GM19025 (cell line): ENCODE measurements around the gene CPEB3.

ENCODE experiments used
- ATAC-seq: cut with Tn5 transposase; IDR thresholded peaks from one replicate; pipeline ENCODE4 v1.9.1; 2021; ENCODE audit warnings: mild to moderate bottlenecking, low read depth, moderate library complexity; ENCODE audit not compliant: unreplicated experiment

Gene CPEB3

DNA sequence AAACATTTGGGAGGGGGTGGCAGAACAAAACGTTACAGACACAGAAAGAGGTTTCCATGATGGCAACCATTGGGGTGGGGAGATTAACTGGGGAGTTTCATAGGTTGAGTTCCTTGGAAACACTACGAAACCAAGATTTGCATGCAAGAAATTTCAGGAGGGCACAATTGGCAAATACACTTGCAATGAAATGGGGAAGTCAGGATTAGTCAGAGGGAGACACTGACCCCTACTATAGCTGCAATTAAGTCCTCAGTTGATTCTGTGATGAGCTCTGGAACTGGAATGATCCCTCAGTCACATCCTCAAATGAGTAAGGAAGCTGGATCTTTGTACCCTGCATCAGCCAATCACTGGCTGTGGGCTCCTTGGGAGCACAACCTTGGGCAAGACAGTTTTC, 22.1 kb downstream of the CPEB3 start:
- no peak for ATAC-seq

DNA sequence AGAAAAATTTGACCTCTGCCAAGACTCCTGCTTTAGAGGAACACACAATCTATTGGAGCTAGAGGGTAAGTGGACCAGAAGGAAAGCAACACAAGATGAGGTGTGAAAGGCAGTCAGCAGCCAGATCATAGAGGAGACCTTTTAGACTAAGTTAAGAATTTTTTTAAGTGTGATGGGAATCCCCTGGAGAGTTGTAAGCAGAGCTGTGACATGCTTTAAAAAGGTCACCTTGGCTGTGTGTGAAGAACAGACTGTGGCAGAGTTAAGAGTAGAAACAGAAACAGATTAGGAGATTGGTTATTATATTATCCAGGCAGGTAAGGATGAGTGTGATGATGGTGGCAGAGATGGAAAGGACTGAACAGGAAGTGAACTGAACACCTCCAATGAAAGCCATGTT, 23.5 kb downstream of the CPEB3 start:
- ATAC-seq = no peak

DNA sequence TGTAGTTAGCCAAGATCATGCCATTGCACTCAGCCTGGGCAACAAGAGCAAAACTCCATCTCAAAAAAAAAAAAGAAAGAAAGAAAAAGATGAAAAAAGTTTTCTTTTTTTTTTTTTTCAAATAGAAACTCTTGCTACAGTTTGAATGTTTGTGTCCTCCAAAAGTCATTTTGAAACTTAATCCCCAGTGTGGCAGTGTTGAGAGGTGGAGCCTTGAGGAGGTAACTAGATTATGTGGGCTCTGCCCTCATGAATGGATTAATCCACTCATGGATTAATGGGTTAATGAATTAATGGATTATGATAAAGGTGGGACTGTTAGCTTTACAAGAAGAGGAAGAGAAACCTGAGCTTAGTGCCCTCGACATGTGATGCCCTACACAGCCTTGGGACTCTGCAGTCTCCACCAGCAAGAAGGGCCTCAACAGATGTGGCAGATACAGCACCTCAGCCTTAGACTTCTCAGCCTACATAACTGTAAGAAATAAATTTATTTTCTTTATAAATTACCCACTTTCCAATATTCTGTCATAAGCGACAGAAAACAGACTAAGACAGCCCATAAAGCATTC, 25.1 kb downstream of the CPEB3 start:
- ATAC-seq = no peak

DNA sequence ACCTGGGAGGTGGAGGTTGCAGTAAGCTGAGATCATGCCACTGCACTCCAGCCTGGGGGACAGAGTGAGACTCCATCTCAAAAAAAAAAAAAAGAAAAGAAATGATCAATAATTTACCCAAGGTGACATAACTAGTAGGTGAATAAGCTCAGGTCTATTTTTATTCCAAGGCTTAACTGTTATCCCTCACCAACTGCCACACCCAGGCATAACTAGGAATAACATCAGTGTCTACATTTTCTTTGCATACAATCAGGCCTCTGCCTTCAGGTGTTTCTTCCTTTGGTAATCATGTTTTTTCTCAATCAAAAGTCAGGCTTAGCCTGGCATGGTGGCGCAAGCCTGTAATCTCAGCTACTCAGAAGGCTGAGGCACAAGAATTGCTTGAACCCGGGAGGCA, 26.6 kb downstream of the CPEB3 start:
- ATAC-seq = no peak

DNA sequence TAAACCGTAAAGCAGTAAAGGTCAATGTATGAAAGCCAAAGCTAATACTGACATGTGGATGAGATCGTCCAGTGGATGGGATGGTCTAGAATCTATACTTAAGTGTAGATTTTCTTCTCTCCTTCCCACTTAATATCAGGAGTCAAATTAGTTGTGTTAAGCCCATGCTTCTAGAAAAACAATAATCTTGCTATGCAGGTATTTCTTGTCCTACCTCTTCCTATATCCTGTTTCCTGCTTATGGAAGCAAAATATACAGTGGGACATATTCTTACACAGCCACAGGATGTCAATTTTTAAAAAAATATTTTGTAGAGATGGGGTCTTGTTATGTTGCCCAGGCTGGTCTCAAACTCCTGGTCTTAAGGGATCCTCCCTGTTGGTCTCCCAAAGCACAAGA, 27.5 kb downstream of the CPEB3 start:
- ATAC-seq = no peak

DNA sequence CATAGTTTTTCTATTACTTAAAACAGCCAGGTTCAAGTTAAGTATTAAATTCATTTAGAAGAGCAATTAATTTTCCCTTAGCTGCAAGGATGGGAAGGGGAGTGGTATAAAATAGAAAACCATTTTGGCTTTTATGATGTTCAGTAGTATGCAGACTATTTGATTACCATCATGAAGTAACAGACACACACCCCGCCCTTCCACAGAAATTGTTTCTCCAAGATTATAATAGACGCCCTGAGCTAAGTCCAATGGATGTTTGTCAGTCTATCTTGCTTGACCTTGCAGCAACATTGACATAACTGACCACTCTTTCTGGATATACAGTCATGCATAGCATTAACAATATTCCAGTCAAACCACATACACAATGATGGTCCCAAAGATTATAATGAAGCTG, 42.3 kb downstream of the CPEB3 start:
- no peak for ATAC-seq

DNA sequence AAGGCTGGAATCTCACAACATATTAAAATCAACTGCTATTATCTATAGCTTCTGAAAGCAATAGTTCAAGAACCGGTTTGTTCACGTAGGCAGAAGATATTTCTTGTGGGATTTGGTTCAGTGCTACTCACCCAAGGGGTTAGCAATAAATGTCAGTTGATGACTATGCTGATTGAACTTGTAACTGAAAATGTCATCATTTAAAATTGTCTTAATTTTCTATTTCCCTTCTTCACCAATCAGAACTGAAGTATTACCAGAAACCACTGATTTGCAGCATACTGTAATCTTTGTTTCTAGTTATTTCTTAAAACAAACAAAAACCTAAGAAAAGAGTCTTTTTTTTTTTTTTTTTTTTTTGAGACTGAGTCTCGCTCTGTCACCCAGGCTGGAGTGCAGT, 46.1 kb downstream of the CPEB3 start:
- ATAC-seq = peak; percentile 26

DNA sequence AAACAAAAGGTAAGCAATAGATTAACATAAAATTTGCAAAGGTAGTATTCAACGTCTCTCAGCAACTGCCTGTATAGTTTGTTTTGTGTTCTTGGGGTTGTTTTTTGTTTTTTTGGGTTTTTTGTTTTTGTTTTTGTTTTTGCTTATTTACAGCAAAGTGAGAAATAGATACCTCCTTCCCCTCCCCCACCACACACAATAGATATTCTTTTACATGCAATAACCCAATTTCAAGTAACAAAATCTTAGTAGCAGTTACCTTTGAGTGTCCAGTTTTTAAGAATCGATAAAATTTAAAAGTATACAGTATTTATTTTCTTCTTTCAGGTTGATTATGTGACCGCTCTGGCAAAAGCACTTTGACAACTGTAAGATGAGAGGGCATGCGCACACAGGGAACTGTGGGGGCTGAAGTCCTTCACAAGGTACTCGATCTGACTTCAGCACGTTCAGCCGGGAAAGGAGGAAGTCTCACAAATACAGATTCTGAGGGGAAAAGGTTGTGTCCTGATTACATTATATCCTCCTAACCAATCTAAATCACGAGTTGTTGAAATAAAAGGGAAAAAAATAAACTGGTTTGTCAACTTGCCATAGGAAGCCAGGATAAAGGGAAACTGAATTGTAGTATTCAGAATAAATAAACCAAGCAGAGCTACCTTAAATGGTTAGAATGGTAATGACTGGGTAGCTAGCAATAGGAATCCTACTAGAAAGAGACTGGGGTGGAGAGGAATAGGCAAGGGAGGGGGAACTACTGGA, 47.8 kb downstream of the CPEB3 start:
- ATAC-seq = peak; percentile 34

DNA sequence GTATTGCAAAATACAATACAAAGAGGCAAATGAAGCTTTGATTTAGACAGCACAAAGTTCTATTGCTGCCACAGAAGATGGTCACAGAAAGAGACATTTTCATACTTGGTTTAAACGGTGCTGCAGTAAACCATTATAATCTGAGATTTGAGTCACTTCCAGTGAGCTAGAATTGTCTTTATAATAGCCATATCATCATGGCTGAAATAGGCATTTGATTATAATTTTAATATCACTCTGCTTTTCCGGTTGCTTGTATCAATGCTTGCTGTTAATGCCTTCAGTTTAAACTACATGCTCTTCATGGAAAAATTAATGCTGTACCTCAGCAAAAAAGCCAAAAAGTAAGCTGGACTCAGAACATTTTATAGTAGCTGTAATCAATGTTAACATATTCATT, 48.5 kb downstream of the CPEB3 start:
- no peak for ATAC-seq

DNA sequence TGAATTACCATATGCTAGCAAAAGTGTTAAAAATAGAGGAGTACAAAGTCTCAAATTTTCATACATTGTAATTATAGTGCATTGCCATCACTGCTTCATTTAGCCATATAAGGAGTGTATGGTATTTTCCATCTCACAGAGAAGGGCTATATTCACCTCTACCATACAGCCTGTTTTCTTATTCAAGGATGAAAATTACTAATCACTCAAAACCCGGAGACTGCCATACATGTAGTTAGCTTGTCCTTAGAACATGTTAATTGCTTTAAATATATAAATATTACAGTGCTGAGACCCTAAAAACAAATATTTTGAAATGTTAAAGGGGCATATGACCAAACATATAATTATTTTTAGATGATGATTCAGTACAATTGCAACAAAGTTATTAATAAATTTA, 49.4 kb downstream of the CPEB3 start:
- no peak for ATAC-seq

DNA sequence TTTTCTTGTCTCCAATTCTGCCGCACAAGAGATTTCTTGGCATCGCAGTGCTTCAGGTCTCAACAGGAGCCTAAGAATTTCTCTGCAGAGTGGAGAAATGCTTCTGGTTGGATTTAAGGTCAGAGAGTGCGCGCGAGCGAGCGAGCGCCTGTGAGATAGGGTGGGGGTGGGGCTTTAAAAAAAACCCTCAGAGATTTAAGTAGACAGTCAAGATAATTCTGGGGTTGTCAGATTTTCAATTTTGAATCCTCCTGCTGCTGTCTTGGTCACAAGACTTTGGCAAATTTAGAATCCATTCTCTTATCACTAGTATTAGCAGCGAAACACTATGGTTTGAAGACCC, 49.7 kb downstream of the CPEB3 start:
- ATAC-seq = no peak

DNA sequence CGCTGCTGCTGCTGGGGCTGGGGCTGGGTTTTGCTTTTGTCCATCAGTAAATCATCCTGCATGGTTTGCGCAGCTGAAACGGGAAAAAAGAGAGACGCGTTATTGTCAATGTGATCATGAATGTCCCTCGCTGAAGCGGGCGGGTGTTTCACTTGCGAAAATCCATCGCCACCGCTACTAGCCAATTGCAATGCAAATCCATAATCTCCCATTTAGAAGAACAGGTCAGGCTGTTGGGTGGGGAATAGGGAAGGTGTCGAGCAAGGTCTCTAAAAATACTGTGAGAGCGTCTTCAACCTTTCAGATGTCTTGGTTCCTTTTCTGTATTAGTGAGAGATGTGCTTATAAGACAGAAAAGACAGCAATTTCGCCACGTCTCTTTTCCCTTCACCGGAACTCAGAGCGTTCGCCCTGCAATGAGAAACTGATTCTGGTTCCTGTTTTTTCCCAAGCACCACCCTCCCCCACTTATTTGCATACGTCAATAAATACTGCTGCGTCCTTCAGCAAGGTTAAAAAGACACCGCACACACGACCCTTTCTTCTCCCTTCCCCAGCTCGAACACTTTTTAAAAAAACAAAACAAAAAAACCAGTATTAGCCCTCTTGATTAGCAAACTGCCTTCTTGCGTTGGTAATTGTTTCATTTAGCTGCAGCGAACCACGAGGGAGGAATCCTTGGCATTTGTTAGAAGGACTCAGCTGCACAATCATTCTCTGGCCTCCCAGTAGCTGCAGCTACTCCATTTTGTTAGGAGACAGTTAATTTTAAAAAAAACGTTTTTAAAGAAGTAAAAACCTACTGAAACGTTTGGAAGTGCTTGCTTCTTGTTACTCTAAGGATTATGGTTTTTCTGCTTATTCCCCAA, 50.4 kb downstream of the CPEB3 start:
- peak; percentile 52 for ATAC-seq

DNA sequence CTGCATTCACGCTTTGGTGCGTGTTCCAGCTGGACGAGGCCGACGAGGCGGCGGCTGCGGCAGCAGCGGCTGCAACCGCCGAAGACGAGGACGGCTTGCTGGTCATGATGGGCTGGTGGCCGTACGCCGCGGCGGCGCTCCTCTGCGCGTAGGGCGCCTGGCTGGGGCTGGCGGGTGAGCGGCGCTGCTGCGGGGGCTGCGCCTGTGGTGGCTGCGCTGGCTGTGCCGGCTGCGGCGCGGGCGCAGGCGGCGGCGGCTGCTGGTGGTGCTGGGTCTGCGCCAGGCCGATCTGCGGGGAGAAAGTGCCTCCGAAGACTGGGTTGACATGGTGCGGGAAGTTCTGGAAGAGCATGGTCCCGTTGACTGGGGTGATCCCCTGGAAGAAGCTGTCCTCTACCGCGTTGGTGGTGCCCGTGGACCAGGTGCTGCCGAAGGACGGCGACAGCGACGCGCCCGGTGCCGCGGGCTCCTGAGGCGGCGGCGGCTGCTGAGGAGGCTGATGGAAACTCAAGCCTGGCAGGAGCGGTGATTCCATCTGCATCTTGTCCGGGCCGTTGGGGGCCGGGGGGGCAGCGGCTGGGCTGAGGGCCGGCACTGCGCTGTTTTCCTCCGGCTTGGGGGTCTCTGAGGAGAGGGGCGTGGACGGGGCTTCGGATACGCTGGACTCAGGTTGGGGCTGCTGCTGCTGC, 51.1 kb downstream of the CPEB3 start:
- ATAC-seq = peak; percentile 26

DNA sequence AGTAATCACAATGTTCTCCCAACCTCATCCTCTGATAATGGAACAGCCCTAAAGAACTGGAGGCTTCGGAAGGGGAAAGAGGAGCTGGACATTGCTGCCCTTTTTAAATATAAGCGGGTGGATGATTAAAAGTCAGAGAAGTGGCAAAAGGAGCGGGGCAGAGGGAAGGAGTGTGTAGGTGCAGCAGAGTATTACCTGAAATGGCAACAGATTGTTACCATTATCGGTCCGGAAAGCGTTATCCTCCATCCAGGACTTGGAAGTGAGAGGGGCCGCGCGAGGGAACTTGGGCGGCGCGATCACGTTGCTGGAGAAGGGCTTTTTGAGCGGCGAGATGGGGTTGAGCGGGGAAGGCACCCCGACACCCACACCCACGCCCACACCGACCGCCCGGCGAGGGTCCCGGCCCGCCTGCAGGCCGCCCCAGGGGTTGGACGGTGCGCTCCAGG, 51.7 kb downstream of the CPEB3 start:
- no peak for ATAC-seq

DNA sequence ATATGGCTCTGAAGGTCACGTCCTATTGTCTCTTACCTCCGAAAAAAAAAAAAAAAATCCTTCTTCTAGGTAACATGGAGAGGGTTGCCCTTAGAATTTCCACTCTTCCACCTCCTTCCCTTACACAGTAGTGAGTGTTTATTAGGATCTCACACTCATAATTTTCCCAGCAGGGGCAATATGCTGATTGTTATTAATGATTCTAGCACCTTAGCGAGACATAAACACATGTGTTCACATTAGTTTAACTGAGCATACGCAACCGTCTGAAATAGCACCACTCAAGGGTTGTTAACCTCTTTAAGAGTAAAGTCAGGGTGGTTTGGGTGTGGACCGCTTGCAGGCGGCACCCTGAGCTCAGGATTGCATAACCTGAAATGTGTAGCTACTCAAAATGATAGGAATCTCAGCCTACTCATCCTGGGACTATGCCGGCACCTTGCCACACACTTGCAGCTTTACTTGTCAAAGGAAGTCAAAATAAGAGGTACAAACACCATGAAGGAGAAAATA, 52.2 kb downstream of the CPEB3 start:
- ATAC-seq = no peak

DNA sequence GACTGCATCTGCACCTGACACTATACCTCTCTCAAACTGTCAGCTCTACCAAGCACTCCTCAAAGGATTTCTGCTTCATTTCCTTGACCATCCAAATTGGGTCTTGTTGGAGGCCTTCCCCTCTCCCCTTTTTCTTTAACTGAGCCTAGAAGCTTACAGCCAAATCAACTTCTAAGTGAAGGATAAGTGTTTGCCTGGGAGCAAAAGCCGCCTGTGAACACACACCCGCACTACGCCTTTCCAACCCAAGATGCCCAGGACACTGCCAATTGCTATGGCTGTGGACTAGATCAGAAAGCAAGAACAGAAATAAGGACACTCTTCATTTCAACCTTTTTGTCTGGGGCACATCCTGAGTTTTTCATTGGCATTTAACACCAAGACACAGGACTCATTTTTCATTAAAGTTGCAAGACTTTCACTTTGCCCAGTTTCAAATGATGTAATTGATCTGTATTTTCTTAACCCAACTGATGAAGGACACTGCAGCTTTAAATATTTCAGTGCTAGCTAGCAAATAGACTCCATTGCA, 52.8 kb downstream of the CPEB3 start:
- no peak for ATAC-seq

DNA sequence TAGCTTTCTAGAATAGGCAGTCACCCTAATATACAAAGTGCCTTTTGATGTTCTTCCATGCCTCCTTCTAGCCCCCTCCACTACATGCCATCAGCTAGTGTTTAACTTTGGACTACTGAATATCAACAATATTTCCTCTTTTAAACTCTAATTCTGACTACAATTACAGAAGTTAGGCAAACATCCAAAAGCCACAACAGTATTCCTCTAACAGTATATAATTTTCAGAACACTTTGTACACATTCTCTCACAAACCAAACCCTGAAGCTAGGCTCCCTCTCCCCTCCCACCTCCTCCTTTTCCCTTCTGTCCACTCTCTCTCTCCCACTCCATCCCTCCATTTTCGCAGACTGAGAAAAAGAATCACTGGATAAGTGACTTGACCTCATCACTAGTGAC, 59.7 kb downstream of the CPEB3 start:
- ATAC-seq = no peak

DNA sequence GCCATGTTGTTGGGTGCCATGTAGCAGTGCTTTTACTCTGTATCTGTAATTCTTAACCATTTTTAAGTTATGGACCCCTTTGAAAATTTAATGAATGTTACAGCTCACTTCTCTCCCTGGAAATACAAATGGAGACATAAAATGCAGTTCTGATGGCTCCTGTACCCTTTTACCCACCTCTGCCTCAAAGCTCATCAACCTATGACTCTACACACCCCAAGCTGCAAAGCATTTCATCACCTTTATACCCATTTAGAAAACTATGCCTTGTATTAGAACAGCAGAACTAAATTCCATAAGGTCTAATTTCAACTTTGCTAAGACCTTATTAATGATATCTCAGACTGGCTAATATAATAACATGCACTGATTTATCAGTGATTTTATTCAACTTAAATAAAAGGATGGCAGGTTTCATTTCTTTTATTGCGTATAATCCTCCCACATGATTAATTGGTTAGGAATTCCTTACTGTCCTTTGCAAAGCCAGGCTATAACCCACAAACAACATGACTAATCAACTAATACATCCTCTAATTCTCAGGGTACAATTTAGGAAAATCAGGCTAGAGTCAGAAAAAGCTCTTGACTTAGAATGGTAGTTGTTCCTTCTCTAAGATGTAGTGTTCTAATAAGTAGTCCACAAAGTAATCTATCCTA, 68.1 kb downstream of the CPEB3 start:
- no peak for ATAC-seq

DNA sequence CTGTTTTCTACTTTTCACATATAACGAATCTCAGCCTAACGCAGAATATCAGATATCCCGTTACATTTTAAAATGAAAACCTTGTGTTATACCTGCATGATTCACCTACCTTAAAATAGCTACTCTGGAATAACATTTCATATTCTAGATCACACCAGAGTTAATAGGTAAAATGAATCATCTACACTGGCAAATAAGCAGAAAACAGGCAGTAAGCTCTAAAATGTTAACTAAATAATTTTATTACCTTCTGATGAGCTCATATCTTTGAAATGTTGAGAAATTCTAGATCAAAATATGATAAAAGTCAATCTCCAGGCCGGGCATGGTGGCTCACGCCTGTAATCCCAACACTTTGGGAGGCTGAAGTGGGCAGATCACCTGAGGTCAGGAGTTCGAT, 71.3 kb downstream of the CPEB3 start:
- no peak for ATAC-seq

DNA sequence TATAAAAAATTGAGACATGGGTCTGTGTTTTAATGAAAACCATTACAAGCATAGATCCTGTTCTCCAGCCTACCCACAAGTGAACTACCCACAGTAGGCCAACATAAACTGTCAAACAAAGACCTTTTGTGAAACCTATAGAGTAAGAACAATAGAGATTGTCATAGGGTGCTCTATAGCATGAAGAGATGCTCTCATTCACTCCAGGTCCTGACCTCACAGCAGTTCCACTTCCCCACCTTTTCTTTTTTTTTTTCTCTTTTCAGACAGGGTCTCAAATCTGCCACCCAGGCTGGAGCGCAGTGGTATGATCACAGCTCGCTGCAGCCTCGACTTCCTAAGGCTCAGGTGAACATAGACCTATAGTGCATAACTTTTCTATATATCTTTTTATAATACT, 72.3 kb downstream of the CPEB3 start:
- ATAC-seq = no peak
